Measurements from ENCODE around the gene SMIM13. TPM values are rescaled to one million over a fixed set of nuclear protein-coding genes. Genes with fewer than 3 reads are reported as not detected.
A peak's percentile ranks its signal among the peaks of the same experiment; 100 is the strongest.

SMIM13 gene
- total RNA-seq, 4 donors from 2014 or later = 5.7 to 33.8 (median 6.7) TPM

DNA sequence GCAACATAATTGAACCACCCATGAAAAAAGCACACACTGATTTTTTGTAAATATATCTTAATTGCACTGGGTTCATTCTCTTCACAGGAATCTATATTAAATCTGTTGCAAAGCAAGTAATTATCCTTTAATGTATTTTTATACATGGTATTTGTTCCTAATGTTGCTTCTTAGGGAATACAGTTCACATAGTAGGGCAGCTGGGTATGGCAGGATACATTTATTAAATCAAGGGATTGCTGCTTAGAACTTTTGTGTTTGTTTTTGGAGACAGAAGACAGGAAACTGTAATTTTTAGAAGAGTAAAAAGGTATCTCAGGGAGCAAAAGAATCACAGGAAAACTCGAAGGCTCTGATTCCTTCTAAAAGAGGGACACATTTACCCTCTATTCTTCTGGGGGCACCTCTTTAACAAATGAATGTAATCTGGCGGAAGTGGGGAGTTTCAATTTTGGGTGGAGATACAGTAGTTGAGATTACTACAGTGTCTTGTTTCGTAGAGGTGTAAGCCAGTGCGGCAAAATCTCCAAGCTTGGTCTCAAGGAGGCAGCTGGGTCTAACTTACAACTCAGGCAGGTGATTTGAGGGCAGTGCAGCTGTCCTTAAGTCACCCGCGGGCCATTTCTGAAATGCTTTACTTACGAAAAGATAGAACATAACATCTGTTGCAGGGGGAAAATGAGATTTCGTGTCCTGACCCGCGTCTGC lies 812 bp upstream of the SMIM13 start:
- peak; percentile 58 for DNase-seq
- H3K36me3 ChIP-seq = no peaks in the 10 kb centered on the region
- no peaks in the 10 kb centered on the region for H3K9me3 ChIP-seq
- peak overlapping the region; percentile 64 to 100 (median 90) for H3K4me3 ChIP-seq
- H3K4me1 ChIP-seq = peaks cover 4 to 21% (median 14%) of the 10 kb centered on the region in 4 donors
- H3K27ac ChIP-seq = peak overlapping the region; percentile 94 to 100 (median 99)
- intact Hi-C loops (cut with DNase I; ENCODE audit: low total_unique reads) (no loop called here), in situ Hi-C loops (cut with MboI; ENCODE audit: low pct_ligation_motif_present in 1 of 4, low pct_unique_long_range_greater_than_20kb in 1 of 4, low sequenced_read_pairs in 3 of 4) (no loop called here)
- no peaks in the 10 kb centered on the region for H3K27me3 ChIP-seq
- 6 to 20% methylated on average over 2 to 10 of the region's 10 CpGs for WGBS, 2 donors (ENCODE audit: low coverage in 1 of 2)
- no peak for TF ChIP-seq POLR2AphosphoS5 (IDR thresholded peaks at IDR 0.05)
- TF ChIP-seq CTCF (IDR thresholded peaks at IDR 0.05) = no peak

DNA sequence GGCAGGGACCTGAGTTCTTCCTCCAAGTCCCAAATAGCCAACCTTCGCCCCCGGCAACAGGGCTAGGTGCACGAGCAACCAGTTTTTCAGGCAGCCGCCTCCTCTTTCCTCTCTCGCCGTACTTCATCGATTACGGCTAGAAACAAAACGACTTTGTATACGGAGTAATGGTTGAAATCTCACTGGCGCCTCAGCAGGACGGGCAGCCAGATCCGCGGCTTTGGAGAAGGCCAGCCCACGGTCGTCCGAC lies 333 bp upstream of the SMIM13 start:
- no peaks in the 10 kb centered on the region for H3K27me3 ChIP-seq
- peaks cover 4 to 21% (median 14%) of the 10 kb centered on the region in 4 donors for H3K4me1 ChIP-seq
- WGBS, 2 donors (ENCODE audit: low coverage in 1 of 2) = 0 to 5% methylated on average over 7 to 17 of the region's 17 CpGs
- no peaks in the 10 kb centered on the region for H3K36me3 ChIP-seq
- TF ChIP-seq POLR2AphosphoS5 (IDR thresholded peaks at IDR 0.05) (no peak), POLR2A (IDR thresholded peaks at IDR 0.05) (no peak), CTCF (IDR thresholded peaks at IDR 0.05) (no peak), EP300 (IDR thresholded peaks at IDR 0.05; ENCODE audit: low read depth) (no peak)
- DNase-seq = no peak
- no peaks in the 10 kb centered on the region for H3K9me3 ChIP-seq
- intact Hi-C loops (cut with DNase I; ENCODE audit: low total_unique reads) (no loop called here), in situ Hi-C loops (cut with MboI; ENCODE audit: low pct_ligation_motif_present in 1 of 4, low pct_unique_long_range_greater_than_20kb in 1 of 4, low sequenced_read_pairs in 3 of 4) (no loop called here)
- H3K4me3 ChIP-seq = peak overlapping the region; percentile 64 to 100 (median 90)
- peak overlapping the region; percentile 94 to 100 (median 99) for H3K27ac ChIP-seq

DNA sequence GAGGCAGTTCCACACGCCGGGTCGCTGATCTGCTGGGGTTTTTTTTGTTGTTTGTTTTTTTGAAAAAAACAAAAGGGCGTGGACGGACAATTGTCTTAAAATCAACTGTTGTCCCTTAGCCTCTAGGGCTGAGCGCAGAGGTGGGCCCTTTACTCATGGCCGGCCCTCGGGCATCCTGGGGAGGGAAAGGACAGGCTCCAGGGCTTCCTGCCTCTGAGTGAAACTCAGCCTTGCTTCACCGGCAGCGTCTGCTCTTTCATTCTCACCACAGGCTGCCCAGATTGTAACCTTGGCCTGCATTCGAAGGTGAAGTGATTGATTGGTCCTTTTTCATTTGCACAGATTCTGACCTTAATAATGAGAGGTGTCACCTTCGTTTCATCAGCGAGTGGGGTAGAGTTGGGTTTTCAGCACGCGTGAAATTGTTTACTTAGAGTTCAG lies 797 bp downstream of the SMIM13 start:
- peak; percentile 54 for DNase-seq
- H3K4me3 ChIP-seq = peak overlapping the region; percentile 64 to 100 (median 82)
- no peaks in the 10 kb centered on the region for H3K9me3 ChIP-seq
- H3K36me3 ChIP-seq = no peaks in the 10 kb centered on the region
- 0% methylated on average over 3 to 15 of the region's 15 CpGs for WGBS, 2 donors (ENCODE audit: low coverage in 1 of 2)
- H3K4me1 ChIP-seq = peaks cover 4 to 21% (median 14%) of the 10 kb centered on the region in 4 donors
- intact Hi-C loops (cut with DNase I; ENCODE audit: low total_unique reads) (no loop called here), in situ Hi-C loops (cut with MboI; ENCODE audit: low pct_ligation_motif_present in 1 of 4, low pct_unique_long_range_greater_than_20kb in 1 of 4, low sequenced_read_pairs in 3 of 4) (no loop called here)
- no peak for TF ChIP-seq POLR2A (IDR thresholded peaks at IDR 0.05)
- no peak for TF ChIP-seq EP300 (IDR thresholded peaks at IDR 0.05; ENCODE audit: low read depth)
- TF ChIP-seq CTCF (IDR thresholded peaks at IDR 0.05) = no peak
- TF ChIP-seq POLR2AphosphoS5 (IDR thresholded peaks at IDR 0.05) = peak in 1 of 3 donors; percentile 11
- H3K27me3 ChIP-seq = no peaks in the 10 kb centered on the region
- peak overlapping the region; percentile 94 to 100 (median 99) for H3K27ac ChIP-seq

DNA sequence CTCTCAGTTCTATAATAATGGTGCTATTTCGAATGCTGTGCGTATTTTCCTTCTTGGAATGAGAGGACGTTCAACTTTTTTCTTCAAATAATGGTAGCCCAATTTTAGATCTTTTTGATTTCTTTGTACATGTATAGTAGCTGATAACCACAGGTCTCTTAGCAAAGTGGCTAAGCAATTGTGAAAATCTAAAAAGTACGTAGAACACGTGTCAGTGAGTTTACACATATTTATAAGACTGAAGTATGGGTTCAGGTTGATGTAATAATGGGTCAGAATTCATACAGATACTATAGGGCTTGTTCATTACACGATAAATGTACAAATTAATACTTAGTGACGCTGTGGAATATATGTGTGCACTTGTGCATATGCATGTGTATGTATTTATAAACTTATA lies 1.3 kb downstream of the SMIM13 start:
- Histone ChIP-seq H3K36me3 (no peaks in the 10 kb centered on the region), H3K27ac (peak overlapping the region; percentile 94 to 100 (median 99)), H3K4me3 (peak overlapping the region; percentile 64 to 100 (median 82)), H3K27me3 (no peaks in the 10 kb centered on the region), H3K4me1 (peaks cover 4 to 21% (median 14%) of the 10 kb centered on the region in 4 donors), H3K9me3 (no peaks in the 10 kb centered on the region)
- WGBS, 2 donors (ENCODE audit: low coverage in 1 of 2) = 21 to 29% methylated on average over 7 of the region's 7 CpGs
- intact Hi-C loops (cut with DNase I; ENCODE audit: low total_unique reads) = no loop called here
- TF ChIP-seq POLR2A (IDR thresholded peaks at IDR 0.05) = no peak
- no peak for TF ChIP-seq EP300 (IDR thresholded peaks at IDR 0.05; ENCODE audit: low read depth)
- no peak for TF ChIP-seq POLR2AphosphoS5 (IDR thresholded peaks at IDR 0.05)
- no peak for TF ChIP-seq CTCF (IDR thresholded peaks at IDR 0.05)
- in situ Hi-C loops (cut with MboI; ENCODE audit: low pct_ligation_motif_present in 1 of 4, low pct_unique_long_range_greater_than_20kb in 1 of 4, low sequenced_read_pairs in 3 of 4) = no loop called here
- no peak for DNase-seq

Measured in transverse colon (tissue), 4 donors.